Measurements from ENCODE around the gene C16orf86.

DNA sequence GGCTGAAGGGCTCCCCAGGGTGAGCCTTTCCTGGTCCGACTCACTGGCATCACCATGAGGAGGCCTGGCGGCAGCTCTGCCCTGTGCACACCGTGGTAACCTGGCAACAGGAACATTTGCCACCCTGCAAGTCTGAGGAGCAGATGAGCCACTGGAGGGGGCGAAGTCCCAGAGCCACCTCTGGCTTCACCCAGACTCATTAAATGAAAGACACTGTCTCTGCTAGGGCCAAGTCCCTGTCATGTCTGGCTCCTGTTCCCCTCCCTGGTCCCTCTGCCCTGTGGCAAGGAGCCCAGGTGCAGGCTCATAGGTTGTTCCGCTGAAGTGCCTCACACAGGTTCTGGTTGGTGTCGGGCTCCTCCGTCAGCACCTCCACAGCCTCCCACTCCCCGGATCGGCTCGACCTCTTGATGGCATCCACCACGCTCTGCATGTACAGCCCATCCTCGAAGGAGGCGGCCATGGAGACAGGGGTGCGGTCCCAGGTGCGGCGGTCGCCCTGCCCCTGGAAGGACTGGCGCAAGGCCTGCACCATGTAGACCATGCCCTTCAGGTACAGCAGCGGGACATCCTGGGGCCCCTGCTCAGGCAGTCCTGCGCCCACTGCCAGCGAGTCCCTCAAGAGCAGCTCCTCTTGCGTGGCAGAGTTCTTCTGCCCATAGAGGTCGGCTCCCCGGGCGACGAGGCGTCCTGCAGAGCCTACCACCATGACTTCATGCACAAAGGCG, 8.4 kb downstream of the C16orf86 start:
- TF ChIP-seq, protein P1, sequence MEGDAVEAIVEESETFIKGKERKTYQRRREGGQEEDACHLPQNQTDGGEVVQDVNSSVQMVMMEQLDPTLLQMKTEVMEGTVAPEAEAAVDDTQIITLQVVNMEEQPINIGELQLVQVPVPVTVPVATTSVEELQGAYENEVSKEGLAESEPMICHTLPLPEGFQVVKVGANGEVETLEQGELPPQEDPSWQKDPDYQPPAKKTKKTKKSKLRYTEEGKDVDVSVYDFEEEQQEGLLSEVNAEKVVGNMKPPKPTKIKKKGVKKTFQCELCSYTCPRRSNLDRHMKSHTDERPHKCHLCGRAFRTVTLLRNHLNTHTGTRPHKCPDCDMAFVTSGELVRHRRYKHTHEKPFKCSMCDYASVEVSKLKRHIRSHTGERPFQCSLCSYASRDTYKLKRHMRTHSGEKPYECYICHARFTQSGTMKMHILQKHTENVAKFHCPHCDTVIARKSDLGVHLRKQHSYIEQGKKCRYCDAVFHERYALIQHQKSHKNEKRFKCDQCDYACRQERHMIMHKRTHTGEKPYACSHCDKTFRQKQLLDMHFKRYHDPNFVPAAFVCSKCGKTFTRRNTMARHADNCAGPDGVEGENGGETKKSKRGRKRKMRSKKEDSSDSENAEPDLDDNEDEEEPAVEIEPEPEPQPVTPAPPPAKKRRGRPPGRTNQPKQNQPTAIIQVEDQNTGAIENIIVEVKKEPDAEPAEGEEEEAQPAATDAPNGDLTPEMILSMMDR (IDR thresholded peaks at IDR 0.05), result no peak
- TF ChIP-seq POLR2A (IDR thresholded peaks at IDR 0.05), result no peak

Data from adrenal gland (tissue), 5 donors.